Testis (tissue), 3 donors: ENCODE measurements around the gene ARHGEF37. TPM values are rescaled to one million over a fixed set of nuclear protein-coding genes. Genes with fewer than 3 reads are reported as not detected.

Source experiments
- DNase-seq: peaks from one replicate; pipeline ENCODE4 v3.0.0-alpha.2; 2019
- H3K27ac ChIP-seq, 2 donors: fragments of 200-600 bp; sonication (generic); one replicate each; pipeline ENCODE4 v1.5.1; 2019
- H3K27me3 ChIP-seq: fragments of 200-600 bp; sonication (generic); one replicate; pipeline ENCODE4 v1.5.1; 2019
- H3K36me3 ChIP-seq: fragments of 200-600 bp; sonication (generic); one replicate; pipeline ENCODE4 v1.5.1; 2017; ENCODE audit warnings: low read depth; ENCODE audit errors: missing control alignments
- H3K4me1 ChIP-seq: fragments of 200-600 bp; sonication (generic); one replicate; pipeline ENCODE4 v1.5.1; 2019
- H3K4me3 ChIP-seq, 2 donors: fragments of 200-600 bp; sonication (generic); one replicate each; pipeline ENCODE4 v1.5.1; 2017 to 2019
- H3K9me3 ChIP-seq: fragments of 200-600 bp; sonication (generic); one replicate; pipeline ENCODE4 v1.5.1; 2017
- POLR2A ChIP-seq: fragments of 450-650 bp; IDR thresholded peaks from one replicate; pipeline ENCODE4 v1.6.1; 2017; ENCODE audit warnings: antibody characterized with exemption, mild to moderate bottlenecking, moderate library complexity
- WGBS, 2 donors: methylation state at CpG; one replicate each; pipeline ENCODE4 v1.1.5; 2018; 5-methylcytosine and 5-hydroxymethylcytosine counted together
- intact Hi-C: fragments of 100-400 bp; cut with DNase I; formaldehyde crosslinking; loops from one replicate; pipeline ENCODE4 v1.15.1; 2023; ENCODE audit warnings: low total_unique reads
- polyA plus RNA-seq: library from polyadenylated mRNA; stranded (reverse); fragments of 350-450 nt; fragmentation: Illumina TruSeq; extraction: RNeasy Lipid Tissue Mini Kit (QIAGEN cat#74804); gene quantifications from one replicate; pipeline ENCODE4 v1.2.3, GENCODE V29; 2014; ENCODE audit warnings: low read depth, low replicate concordance; ENCODE audit not compliant: insufficient read depth
- total RNA-seq, 2 donors: library from RNA; depleted of rRNA; stranded (reverse); fragments of >200 nt; gene quantifications; one replicate each; pipeline ENCODE4 v1.2.3, GENCODE V29; 2016
- TF ChIP-seq, protein P1 (sequence below), 3 experiments: fragments of 450-650 bp in 2 of 3; fragments of 200-600 bp in 1 of 3; sonication (generic) in 1 of 3; IDR thresholded peaks; one replicate each; pipeline ENCODE4 v1.5.1; 2016 to 2019; ENCODE audit warnings: antibody characterized with exemption in 3 of 3, mild to moderate bottlenecking in 2 of 3, moderate library complexity in 1 of 3

Gene ARHGEF37
- total and polyA plus RNA-seq, 3 donors from 2014 or later, result 12.9 to 17.8 (median 13.4) TPM

GRCh38 chr5:149622466-149622865, 41.2 kb downstream of the ARHGEF37 start:
- no peaks in the 10 kb centered on the region for H3K36me3 ChIP-seq
- WGBS, 2 donors, result 93 to 100% methylated on average over 3 of the region's 3 CpGs
- H3K4me1 ChIP-seq, result no peaks in the 10 kb centered on the region
- H3K4me3 ChIP-seq, result no peak overlapping the region
- no peak for DNase-seq
- no peaks in the 10 kb centered on the region for H3K27me3 ChIP-seq
- intact Hi-C loops, result no loop called here
- H3K9me3 ChIP-seq, result no peaks in the 10 kb centered on the region
- H3K27ac ChIP-seq, result no peak overlapping the region
- TF ChIP-seq POLR2A, result no peak
- TF ChIP-seq, protein P1, sequence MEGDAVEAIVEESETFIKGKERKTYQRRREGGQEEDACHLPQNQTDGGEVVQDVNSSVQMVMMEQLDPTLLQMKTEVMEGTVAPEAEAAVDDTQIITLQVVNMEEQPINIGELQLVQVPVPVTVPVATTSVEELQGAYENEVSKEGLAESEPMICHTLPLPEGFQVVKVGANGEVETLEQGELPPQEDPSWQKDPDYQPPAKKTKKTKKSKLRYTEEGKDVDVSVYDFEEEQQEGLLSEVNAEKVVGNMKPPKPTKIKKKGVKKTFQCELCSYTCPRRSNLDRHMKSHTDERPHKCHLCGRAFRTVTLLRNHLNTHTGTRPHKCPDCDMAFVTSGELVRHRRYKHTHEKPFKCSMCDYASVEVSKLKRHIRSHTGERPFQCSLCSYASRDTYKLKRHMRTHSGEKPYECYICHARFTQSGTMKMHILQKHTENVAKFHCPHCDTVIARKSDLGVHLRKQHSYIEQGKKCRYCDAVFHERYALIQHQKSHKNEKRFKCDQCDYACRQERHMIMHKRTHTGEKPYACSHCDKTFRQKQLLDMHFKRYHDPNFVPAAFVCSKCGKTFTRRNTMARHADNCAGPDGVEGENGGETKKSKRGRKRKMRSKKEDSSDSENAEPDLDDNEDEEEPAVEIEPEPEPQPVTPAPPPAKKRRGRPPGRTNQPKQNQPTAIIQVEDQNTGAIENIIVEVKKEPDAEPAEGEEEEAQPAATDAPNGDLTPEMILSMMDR (IDR thresholded peaks at IDR 0.05), result no peak

DNA sequence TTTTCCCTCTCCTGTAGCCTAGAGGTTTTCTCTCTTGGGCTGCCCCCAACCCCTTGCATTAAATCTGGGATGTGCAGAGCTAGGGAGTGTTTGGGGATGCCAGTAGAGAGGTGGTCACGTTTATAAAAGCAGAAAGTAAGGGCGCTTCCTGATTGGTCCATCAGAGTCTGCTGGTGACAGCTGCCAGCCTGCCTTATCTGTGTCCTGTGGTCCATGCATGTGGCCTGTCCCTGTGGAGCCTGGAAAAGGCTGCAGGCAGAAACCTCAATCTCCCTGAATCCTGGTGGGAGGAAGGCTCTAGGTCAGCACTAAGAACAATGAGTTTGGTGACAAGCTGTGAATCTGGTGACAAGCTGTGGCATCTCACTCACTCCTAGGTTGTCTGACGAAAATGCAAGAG, 42.2 kb downstream of the ARHGEF37 start:
- Histone ChIP-seq H3K4me3 (no peak overlapping the region), H3K9me3 (no peaks in the 10 kb centered on the region), H3K36me3 (no peaks in the 10 kb centered on the region), H3K4me1 (no peaks in the 10 kb centered on the region), H3K27ac (no peak overlapping the region), H3K27me3 (no peaks in the 10 kb centered on the region)
- no peak for DNase-seq
- TF ChIP-seq, protein P1 (IDR thresholded peaks at IDR 0.05), result no peak
- no peak for TF ChIP-seq POLR2A
- WGBS, 2 donors, result 69 to 77% methylated on average over 3 of the region's 3 CpGs
- intact Hi-C loops, result no loop called here

DNA sequence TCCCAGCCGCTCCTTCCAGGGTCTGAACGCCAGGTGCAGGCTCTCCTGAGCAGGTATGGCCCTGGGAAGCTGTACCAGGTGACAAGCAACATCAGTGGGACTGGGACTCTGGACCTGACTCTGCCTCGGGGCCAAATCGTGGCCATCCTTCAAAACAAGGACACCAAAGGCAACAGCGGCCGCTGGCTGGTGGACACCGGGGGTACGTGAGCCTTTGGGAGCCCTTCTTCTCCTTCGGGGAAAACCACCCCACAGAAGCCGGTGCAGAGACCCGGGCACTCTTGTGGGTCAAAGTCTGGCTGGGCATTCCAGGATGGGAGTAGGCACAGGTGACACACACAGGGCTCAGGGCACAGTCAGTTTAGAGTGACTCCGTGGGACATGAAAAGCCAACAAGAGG, 45.8 kb downstream of the ARHGEF37 start:
- Histone ChIP-seq H3K4me1 (peaks cover 1% of the 10 kb centered on the region), H3K27me3 (no peaks in the 10 kb centered on the region), H3K36me3 (no peaks in the 10 kb centered on the region), H3K9me3 (no peaks in the 10 kb centered on the region), H3K4me3 (no peak overlapping the region), H3K27ac (no peak overlapping the region)
- DNase-seq, result no peak
- intact Hi-C loops, result no loop called here
- no peak for TF ChIP-seq POLR2A
- TF ChIP-seq, protein P1 (IDR thresholded peaks at IDR 0.05), result no peak
- WGBS, 2 donors, result 87 to 89% methylated on average over 12 of the region's 12 CpGs

DNA sequence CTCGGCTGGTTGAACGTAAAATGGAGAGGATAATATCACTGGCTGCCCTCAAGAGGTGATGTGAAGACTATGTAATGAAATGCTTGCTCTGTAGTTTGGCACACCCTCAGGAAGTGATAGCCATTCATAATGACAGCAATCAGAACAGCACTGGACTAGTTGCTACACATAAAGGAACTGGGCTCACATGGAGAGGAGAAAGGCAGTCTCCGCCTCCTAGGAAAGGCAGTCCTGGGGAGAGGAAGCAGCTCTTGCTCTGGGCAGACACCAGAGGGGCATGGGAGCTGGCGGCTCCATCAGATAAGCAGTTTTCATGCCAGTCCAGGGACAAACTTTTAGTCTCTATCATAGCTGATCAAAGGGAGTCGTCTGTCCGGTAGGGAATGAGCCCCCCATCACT, 46.9 kb downstream of the ARHGEF37 start:
- Histone ChIP-seq H3K4me1 (peaks cover 4% of the 10 kb centered on the region), H3K36me3 (no peaks in the 10 kb centered on the region), H3K4me3 (no peak overlapping the region), H3K27ac (no peak overlapping the region), H3K9me3 (no peaks in the 10 kb centered on the region), H3K27me3 (no peaks in the 10 kb centered on the region)
- WGBS, 2 donors, result 80 to 86% methylated on average over 6 of the region's 6 CpGs
- intact Hi-C loops, result no loop called here
- no peak for DNase-seq
- TF ChIP-seq, protein P1 (IDR thresholded peaks at IDR 0.05), result no peak
- no peak for TF ChIP-seq POLR2A

DNA sequence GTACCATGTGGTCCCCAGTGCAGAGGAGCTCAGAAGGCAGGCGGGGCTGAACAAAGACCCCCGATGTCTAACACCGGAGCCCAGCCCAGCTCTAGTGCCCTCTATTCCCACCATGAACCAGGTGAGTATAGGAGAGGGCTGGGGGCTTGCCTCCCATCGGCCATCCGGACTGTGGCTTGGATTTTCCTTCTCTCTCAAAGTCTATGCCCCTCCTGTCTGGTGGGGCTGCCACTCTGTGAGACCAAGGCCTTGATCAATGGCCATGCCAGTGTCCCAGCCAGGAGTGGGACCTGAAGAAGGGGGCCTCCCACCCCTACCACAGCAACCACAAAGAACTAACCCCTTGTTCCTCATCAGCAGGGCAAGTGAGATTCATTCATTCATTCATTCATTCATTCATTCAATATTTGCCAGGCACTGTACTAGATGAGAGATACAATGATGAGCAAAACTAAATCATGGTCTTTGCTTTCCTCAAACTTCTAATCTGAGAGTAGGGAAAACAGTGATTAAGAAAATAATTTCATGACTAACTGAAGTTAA, 47.6 kb downstream of the ARHGEF37 start:
- Histone ChIP-seq H3K4me3 (no peak overlapping the region), H3K36me3 (no peaks in the 10 kb centered on the region), H3K27me3 (no peaks in the 10 kb centered on the region), H3K27ac (no peak overlapping the region), H3K9me3 (no peaks in the 10 kb centered on the region), H3K4me1 (peaks cover 4% of the 10 kb centered on the region)
- no peak for TF ChIP-seq POLR2A
- TF ChIP-seq, protein P1 (IDR thresholded peaks at IDR 0.05), result no peak
- WGBS, 2 donors, result 92 to 100% methylated on average over 2 to 5 of the region's 5 CpGs
- intact Hi-C loops, result no loop called here
- DNase-seq, result no peak
